GM12875 (cell line): Measurements from ENCODE around the gene MIOX.

Source experiments
- H3K4me3 ChIP-seq: one replicate; pipeline ENCODE4 v1.5.1; 2011; ENCODE audit warnings: low read depth, low read length, control low read depth
- TF ChIP-seq, protein P1 (sequence below): IDR thresholded peaks from 2 replicates; pipeline ENCODE4 v1.5.1; 2011; ENCODE audit warnings: low read depth, mild to moderate bottlenecking, control low read depth, inconsistent platforms, low read length, moderate library complexity, borderline replicate concordance; ENCODE audit not compliant: insufficient read depth

MIOX gene

DNA sequence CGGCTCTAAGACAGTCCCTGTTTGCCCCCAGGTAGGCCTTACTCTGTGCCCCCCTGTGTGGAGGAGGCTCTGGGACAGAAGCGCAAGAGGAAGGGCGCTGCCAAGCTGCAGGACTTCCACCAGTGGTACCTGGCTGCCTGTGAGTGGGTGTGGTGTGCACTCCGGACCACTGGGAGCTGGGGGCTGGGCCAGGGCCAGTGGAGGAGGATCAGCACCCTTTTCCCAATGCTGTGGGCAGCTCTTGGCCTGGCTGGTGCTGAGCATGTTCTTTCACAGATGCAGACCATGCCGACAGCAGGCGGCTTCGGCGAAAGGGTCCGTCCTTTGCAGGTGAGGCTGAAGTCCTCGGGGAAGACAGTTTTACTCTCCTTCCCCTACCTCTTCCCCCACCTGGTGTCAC, 35.1 kb downstream of the MIOX start:
- TF ChIP-seq, protein P1, sequence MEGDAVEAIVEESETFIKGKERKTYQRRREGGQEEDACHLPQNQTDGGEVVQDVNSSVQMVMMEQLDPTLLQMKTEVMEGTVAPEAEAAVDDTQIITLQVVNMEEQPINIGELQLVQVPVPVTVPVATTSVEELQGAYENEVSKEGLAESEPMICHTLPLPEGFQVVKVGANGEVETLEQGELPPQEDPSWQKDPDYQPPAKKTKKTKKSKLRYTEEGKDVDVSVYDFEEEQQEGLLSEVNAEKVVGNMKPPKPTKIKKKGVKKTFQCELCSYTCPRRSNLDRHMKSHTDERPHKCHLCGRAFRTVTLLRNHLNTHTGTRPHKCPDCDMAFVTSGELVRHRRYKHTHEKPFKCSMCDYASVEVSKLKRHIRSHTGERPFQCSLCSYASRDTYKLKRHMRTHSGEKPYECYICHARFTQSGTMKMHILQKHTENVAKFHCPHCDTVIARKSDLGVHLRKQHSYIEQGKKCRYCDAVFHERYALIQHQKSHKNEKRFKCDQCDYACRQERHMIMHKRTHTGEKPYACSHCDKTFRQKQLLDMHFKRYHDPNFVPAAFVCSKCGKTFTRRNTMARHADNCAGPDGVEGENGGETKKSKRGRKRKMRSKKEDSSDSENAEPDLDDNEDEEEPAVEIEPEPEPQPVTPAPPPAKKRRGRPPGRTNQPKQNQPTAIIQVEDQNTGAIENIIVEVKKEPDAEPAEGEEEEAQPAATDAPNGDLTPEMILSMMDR: no peak
- no peak overlapping the region for H3K4me3 ChIP-seq

DNA sequence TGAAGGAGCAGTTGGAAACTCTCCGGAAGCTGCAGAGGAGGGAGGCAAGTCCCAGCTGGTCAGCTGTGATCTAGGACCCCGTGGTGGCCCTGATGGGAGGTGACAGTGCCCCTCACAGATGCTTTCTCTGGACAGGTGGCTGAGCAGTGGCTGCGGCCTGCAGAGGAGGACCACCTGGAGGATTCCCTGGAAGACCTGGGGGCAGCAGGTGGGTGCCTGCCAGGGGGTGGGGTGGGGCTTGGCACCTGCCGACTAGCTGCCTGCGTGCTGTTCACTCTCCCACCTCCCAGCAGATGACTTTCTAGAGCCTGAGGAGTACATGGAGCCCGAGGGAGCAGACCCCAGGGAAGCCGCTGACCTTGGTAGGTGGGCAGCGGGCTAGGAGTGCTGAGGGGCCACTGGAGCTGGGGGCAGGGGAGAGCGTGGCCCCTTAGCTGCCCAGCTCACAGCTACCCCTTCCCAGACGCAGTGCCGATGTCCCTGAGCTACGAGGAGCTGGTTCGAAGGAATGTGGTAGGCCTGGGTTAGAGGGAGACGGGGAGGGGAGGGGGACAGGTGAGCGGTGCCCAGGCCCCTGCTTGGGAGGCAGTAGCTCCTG, 35.6 kb downstream of the MIOX start:
- TF ChIP-seq, protein P1: no peak
- no peak overlapping the region for H3K4me3 ChIP-seq

DNA sequence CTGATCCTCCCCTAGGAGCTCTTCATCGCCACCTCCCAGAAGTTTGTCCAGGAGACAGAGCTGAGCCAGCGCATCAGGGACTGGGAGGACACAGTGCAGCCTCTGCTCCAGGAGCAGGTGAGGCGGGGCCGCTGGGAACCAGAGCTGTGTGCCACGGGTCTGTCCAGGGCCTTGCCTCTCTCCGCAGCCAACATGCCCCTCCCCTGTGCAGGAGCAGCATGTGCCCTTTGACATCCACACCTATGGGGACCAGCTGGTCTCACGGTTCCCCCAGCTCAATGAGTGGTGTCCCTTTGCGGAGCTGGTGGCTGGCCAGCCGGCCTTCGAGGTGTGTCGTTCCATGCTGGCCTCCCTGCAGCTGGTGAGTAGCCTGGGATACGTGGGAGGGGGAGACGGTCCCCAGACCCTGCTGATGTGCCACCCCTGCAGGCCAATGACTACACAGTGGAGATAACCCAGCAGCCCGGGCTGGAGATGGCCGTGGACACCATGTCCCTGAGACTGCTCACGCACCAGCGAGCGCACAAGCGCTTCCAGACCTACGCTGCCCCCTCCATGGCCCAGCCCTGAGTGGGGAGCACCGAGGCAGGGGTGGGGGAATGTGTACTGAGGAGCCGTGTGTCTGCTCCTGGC, 36.3 kb downstream of the MIOX start:
- H3K4me3 ChIP-seq: no peak overlapping the region
- TF ChIP-seq, protein P1: no peak

DNA sequence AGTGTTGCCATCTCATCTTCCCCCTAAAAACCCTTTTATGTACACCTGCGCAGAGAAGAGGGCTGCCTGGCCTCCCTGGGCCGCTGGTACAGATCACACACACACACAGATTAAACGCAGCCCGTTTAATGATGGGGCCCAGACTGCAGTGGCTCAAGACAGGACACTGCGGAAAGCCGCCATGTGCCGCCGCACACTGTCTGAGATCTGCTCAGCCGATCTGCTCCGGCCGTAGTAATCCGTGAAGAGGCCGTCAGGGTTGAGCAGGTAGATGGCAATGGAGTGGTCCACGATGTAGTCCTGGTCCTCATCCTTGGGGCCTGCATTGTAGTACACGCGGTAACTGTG, 36.8 kb downstream of the MIOX start:
- H3K4me3 ChIP-seq: no peak overlapping the region
- TF ChIP-seq, protein P1: no peak

DNA sequence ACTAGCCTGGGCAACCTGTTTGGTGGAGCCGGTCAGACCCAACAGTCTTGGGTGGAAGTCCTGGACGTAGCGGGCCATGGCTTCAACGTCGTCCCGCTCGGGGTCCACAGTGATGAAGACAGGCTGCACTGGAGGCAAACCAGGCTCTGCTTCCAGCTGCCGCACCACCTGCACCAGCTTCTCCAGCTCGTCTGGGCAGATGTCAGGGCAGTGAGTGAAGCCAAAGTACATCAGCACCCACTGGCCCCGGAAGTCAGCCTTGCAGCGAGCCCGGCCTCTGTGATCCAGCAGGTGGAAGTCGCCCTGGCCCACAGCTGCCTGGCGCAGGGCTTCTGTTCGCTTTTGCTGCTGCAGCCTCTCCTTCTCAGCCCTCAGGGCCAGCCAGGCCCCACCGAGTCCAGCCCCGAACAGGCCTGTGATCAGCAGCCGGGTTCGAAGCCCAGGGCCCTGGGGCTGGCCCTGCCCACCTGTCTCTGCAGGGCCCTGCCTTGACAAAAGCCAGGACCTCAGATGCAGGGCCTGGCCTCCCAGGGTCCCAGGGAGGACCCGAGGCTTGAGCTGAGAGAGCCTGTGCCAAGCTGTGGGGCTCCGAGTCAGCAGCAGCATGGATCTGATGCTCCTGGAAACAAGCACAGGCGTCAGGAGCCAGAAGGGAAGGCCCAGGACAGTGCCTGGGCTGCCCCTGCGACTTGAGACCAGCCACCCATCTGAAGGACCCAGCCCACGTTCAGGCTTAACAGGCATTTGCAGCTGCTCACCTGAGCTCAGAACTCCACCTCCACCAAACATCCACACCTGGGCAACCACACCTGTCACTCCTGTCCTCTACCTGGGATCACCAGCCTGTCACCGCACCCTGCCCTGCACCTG, 37.4 kb downstream of the MIOX start:
- H3K4me3 ChIP-seq: peak overlapping the region; percentile 89

DNA sequence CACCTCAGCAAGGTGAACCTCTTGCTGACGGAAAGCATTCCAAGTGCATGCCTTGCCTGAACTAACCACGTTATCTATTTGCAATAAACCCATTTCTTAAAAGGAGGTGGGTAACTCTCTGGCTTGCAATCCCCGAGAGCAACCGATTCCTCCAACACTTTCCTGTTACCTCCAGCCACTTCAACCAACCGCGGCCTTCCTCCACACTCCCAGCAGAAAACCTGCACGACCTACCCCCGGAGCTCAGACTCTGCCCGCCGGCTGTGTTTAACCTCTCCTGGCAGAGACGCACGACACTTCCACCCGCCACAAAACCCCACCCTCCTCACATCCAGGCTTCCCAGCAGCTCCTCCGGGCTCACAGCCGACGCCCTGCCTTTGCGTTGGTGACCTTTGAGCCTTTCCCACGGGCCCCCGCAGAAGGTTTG, 38.0 kb downstream of the MIOX start:
- peak overlapping the region; percentile 89 for H3K4me3 ChIP-seq
- TF ChIP-seq, protein P1: no peak

More for the DNA sequence above, 37.4 kb downstream of the MIOX start:
- TF ChIP-seq, protein P1: no peak
